ENCODE measurements around the gene MSH5. TPM values are rescaled to one million over a fixed set of nuclear protein-coding genes. Genes with fewer than 3 reads are reported as not detected.

The MSH5 gene
- total RNA-seq, 1 experiment from 2014 or later, result 43.1 TPM

GRCh38 chr6:31782126-31782855, 42.5 kb downstream of the MSH5 start:
- Mint-ChIP-seq H3K36me3 (peaks cover 31% of the 10 kb centered on the region), H3K9me3 (no peaks in the 10 kb centered on the region), H3K4me3 (no peak overlapping the region), H3K4me1 (no peaks in the 10 kb centered on the region), H3K27me3 (ENCODE audit: low read depth) (no peaks in the 10 kb centered on the region), H3K27ac (no peak overlapping the region)
- CTCF ChIA-PET, result interaction anchor here (0.9 to 1.1 kb wide), 2 partner anchors 9 to 13 kb away, joined by 3 to 4 read pairs; no protein-coding TSS in a partner anchor
- TF ChIP-seq HMGA2 (CRISPR knock-in tag; IDR thresholded peaks at IDR 0.05), result no peak
- TF ChIP-seq AFF4 (CRISPR knock-in tag; IDR thresholded peaks at IDR 0.05; ENCODE audit: borderline replicate concordance), result no peak
- no peak for TF ChIP-seq NFATC4 (CRISPR knock-in tag; IDR thresholded peaks at IDR 0.05)
- no peak for TF ChIP-seq ZNF425 (CRISPR knock-in tag; conservative IDR thresholded peaks at IDR 0.05)
- TF ChIP-seq FOXP4 (CRISPR knock-in tag; IDR thresholded peaks at IDR 0.05), result no peak
- no peak for TF ChIP-seq NR2C2 (CRISPR knock-in tag; IDR thresholded peaks at IDR 0.05)
- TF ChIP-seq NR1H2 (CRISPR knock-in tag; IDR thresholded peaks at IDR 0.05), result no peak
- no peak for TF ChIP-seq ATF1 (CRISPR knock-in tag; IDR thresholded peaks at IDR 0.05)
- no peak for TF ChIP-seq PREB (CRISPR knock-in tag; IDR thresholded peaks at IDR 0.05; ENCODE audit: borderline replicate concordance)
- peak; percentile 11; the same call in 1 of the 2 replicates for ATAC-seq
- POLR2A ChIA-PET, result no interaction called here
- DNase-seq (ENCODE audit: low spot score), result no peak

GRCh38 chr6:31784098-31784925, 44.5 kb downstream of the MSH5 start:
- Mint-ChIP-seq H3K27me3 (ENCODE audit: low read depth) (no peaks in the 10 kb centered on the region), H3K9me3 (no peaks in the 10 kb centered on the region), H3K4me3 (no peak overlapping the region), H3K27ac (no peak overlapping the region; the same call in 1 of the 2 replicates), H3K36me3 (peaks cover 35% of the 10 kb centered on the region), H3K4me1 (no peaks in the 10 kb centered on the region)
- POLR2A ChIA-PET, result interaction anchor here (0.7 kb wide), 1 partner anchor 23 kb away, joined by 4 read pairs; no protein-coding TSS in a partner anchor
- CTCF ChIA-PET, result interaction anchor here (0.9 to 2.6 kb wide), 3 partner anchors 12 to 18 kb away, joined by 3 to 11 read pairs (median 3); no protein-coding TSS in a partner anchor
- DNase-seq (ENCODE audit: low spot score), result no peak
- ATAC-seq, result no peak
- TF ChIP-seq ATF6 (CRISPR knock-in tag; IDR thresholded peaks at IDR 0.05) (no peak), FOXP1 (CRISPR knock-in tag; IDR thresholded peaks at IDR 0.05; ENCODE audit: borderline replicate concordance) (no peak), ZNF671 (CRISPR knock-in tag; IDR thresholded peaks at IDR 0.05) (no peak), FOXP4 (CRISPR knock-in tag; IDR thresholded peaks at IDR 0.05) (no peak), ZBTB21 (CRISPR knock-in tag; IDR thresholded peaks at IDR 0.05; ENCODE audit: borderline replicate concordance) (no peak), CTCF (IDR thresholded peaks at IDR 0.05) (no peak), JAZF1 (CRISPR knock-in tag; IDR thresholded peaks at IDR 0.05) (no peak), ZNF138 (CRISPR knock-in tag; conservative IDR thresholded peaks at IDR 0.05) (no peak)

Data from WTC11 (cell line).